ENCODE data around the gene WDR12. TPM values are rescaled to one million over a fixed set of nuclear protein-coding genes. Genes with fewer than 3 reads are reported as not detected.

WDR12 gene
- total and polyA plus RNA-seq, 2 of the 4 experiments (the other 2 are of a cell fraction) = 8.6 to 17.0 TPM

DNA sequence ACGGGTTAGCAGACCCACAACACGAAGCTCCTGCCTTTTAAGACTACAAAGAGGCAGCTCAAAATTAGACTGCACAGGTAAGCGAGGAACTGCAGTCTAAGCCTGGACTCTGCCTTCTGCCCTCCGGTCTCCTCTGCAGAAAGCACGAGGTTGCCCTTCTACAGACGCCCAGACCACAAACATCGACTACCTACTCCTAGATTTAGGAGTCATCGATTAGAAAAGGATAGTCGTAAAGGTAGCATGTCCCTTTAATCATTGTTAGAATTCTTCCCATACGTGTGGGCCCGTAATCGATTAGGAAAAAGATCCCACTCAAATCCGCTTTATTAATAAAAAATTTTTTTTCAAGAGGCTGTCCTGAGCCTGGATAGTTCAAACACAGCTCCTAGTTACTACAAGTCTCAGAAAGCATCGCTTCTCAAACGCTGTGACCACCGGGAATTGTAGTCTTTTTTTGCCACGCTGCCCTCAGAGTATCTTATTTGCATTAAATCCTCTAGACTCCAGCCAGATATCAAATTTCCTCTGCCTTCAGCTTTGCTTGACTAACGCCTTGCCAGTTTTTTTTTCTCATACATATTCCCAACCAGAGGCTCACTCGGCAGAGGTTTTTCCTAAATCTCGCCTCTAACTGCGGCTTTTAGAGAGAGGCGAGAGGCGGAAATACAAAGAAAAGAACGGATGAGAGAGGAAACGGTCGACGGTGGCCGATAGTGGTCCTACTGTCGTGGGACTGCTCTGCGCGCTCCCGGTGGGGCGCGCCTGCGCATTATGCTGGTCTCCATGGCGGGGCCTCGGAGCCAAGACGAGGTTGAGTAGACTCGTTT, at the start of gene WDR12, which contains the start of gene CARF (continued):
- TF ChIP-seq RFX5 (IDR thresholded peaks at IDR 0.05; ENCODE audit: low read depth, low read length) (no peak), FOS (IDR thresholded peaks at IDR 0.05; ENCODE audit: low read depth, low read length) (no peak), CHD1 (IDR thresholded peaks at IDR 0.05; ENCODE audit: low read depth, low read length) (no peak), NFE2L2 (IDR thresholded peaks at IDR 0.05; ENCODE audit: low read depth, low read length) (no peak), SMC3 (IDR thresholded peaks at IDR 0.05; ENCODE audit: low read depth, low read length) (no peak)

DNA sequence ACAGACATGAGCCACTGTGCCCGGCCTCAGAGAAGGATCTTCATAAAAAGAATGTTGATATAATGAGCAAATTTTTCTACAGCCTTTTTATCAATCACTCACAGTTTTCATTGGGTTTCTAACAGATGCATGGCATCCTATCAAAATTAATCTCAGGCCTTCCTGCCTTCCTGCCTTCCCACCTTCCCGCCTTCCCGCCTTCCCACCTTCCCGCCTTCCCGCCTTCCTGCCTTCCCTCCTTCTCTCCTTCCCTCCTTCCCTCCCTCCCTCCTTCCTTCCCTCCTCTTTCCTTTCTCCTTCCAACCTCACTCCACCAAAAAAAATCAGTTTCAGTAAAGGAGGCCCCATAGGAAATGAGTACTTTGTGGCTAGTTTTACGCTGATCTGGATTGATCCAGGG, 49.1 kb upstream of the WDR12 start:
- Histone ChIP-seq H3K79me1 (ENCODE audit: low read depth in 1 of 2, low read length in 2 of 2) (no peaks in the 10 kb centered on the region), H3K9me3 (ENCODE audit: control insufficient read depth, insufficient read depth, low read length) (no peaks in the 10 kb centered on the region), H3K4me2 (ENCODE audit: low read depth, low read length) (no peak overlapping the region), H3K56ac (ENCODE audit: extremely low read depth, insufficient read depth, low read length) (no peak overlapping the region), H2AK9ac (replicated peaks; ENCODE audit: low read depth, low read length, poor library complexity) (no peak overlapping the region), H3K4ac (ENCODE audit: low read depth, low read length) (no peak overlapping the region), H2AFZ (replicated peaks; ENCODE audit: low read length, poor library complexity) (no peak overlapping the region), H4K91ac (ENCODE audit: insufficient read depth, low read depth, low read length) (no peak overlapping the region), H3K14ac (replicated peaks; ENCODE audit: low read depth, low read length) (no peak overlapping the region), H3K23ac (ENCODE audit: low read depth, low read length) (no peak overlapping the region), H2BK5ac (ENCODE audit: low read depth, low read length, poor library complexity, severe bottlenecking) (no peak overlapping the region), H3K4me1 (ENCODE audit: control insufficient read depth, insufficient read depth, low read length) (no peaks in the 10 kb centered on the region), H4K20me1 (ENCODE audit: insufficient read depth, low read length) (no peaks in the 10 kb centered on the region), H2BK15ac (ENCODE audit: low read depth, low read length) (no peak overlapping the region), H2BK120ac (ENCODE audit: low read depth, low read length) (no peak overlapping the region), H3K27ac (ENCODE audit: insufficient read depth, low read length) (no peak overlapping the region), H4K8ac (ENCODE audit: low read depth in 2 of 2, low read length in 2 of 2) (no peak overlapping the region), H3K9me1 (ENCODE audit: insufficient read depth, low read length) (no peaks in the 10 kb centered on the region), H2AK5ac (ENCODE audit: low read depth, low read length) (no peak overlapping the region), H3K18ac (ENCODE audit: low read depth, low read length) (no peak overlapping the region), H3K4me3 (ENCODE audit: insufficient read depth, low read depth, low read length) (no peak overlapping the region), H2BK20ac (ENCODE audit: low read depth, low read length) (no peak overlapping the region), H4K5ac (ENCODE audit: low read depth, low read length) (no peak overlapping the region), H3K27me3 (ENCODE audit: control insufficient read depth, insufficient read depth, low read length) (no peaks in the 10 kb centered on the region), H3K9ac (ENCODE audit: low read depth, low read length) (no peak overlapping the region), H3K36me3 (ENCODE audit: control insufficient read depth, insufficient read depth, low read length) (no peaks in the 10 kb centered on the region)
- no TSS peak for BruUV-seq (replicated peaks)
- POLR2A ChIA-PET (ENCODE audit: unreplicated experiment) = no interaction called here
- ATAC-seq (ENCODE audit: low read depth) (no peak), DNase-seq (no peak)
- dilution Hi-C loops (cut with HindIII; ENCODE audit: low sequenced_read_pairs, unreplicated experiment) = no loop called here
- intact Hi-C loops (cut with micrococcal nuclease) = no loop called here
- TF ChIP-seq BHLHE40 (IDR thresholded peaks at IDR 0.05; ENCODE audit: low read depth, low read length) = no peak
- WGBS, 2 experiments (ENCODE audit: extremely low coverage in 2 of 2, insufficient read length in 1 of 2) = 96% methylated on average over 4 of the region's 6 CpGs; no CpG with 5 or more reads in 1 of the 2 experiments
- CTCF ChIA-PET = no interaction called here
- in situ Hi-C loops (cut with MboI; ENCODE audit: low sequenced_read_pairs) = no loop called here
